Astrocyte of the spinal cord (primary cell): ENCODE data around the gene OSGIN1.

ENCODE experiments used
- DNase-seq: peaks from one replicate; pipeline ENCODE4 v3.0.0; 2011; ENCODE audit warnings: low read depth, low spot score
- H3K4me3 ChIP-seq: 2 replicates; pipeline ENCODE4 v1.5.1; 2011; ENCODE audit warnings: low read depth, mild to moderate bottlenecking, low read length, moderate library complexity
- CTCF ChIP-seq: IDR thresholded peaks from 2 replicates; pipeline ENCODE4 v1.5.1; 2012; ENCODE audit warnings: low read depth, mild to moderate bottlenecking, low read length, inconsistent platforms
- in situ Hi-C: cut with HindIII; loops from 2 replicates; pipeline ENCODE4 v1.10.0; 2017; ENCODE audit warnings: low sequenced_read_pairs

OSGIN1 gene

GRCh38 chr16:83958846-83959565, 6.0 kb downstream of the OSGIN1 start:
- in situ Hi-C loops, result no loop called here

GRCh38 chr16:83959656-83960434, 6.8 kb downstream of the OSGIN1 start:
- no peak for TF ChIP-seq CTCF
- in situ Hi-C loops, result no loop called here
- no peak for DNase-seq
- H3K4me3 ChIP-seq, result no peak overlapping the region

More at GRCh38 chr16:83958846-83959565, 6.0 kb downstream of the OSGIN1 start:
- no peak for DNase-seq
- TF ChIP-seq CTCF, result no peak
- no peak overlapping the region for H3K4me3 ChIP-seq

DNA sequence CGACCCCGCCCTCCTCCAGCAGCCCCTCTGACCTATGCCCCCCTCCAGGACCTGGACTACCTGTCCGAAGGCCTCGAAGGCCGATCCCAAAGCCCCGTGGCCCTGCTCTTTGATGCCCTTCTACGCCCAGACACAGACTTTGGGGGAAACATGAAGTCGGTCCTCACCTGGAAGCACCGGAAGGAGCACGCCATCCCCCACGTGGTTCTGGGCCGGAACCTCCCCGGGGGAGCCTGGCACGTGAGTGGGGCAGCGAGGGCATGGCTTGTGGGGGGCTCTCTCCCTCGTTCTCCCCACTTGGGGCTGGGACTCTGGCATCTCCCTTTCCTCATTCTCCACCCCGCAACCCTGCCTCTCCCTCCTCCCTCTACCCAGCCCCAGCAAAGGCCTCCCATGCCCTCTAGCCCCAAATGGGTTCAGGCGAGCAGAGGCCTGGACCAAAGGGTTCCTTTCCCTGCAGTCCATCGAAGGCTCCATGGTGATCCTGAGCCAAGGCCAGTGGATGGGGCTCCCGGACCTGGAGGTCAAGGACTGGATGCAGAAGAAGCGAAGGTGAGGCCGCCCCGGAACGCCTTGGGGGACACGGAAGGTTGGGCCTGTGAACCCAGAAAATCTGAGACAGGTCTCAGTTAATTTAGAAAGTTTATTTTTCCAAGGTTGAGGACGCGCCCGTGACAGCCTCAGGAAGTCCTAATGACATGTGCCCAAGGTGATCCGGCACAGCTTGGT, 7.6 kb downstream of the OSGIN1 start:
- in situ Hi-C loops, result no loop called here
- no peak overlapping the region for H3K4me3 ChIP-seq
- no peak for DNase-seq
- no peak for TF ChIP-seq CTCF

- in situ Hi-C loops, result no loop called here
- DNase-seq, result no peak
- H3K4me3 ChIP-seq, result no peak overlapping the region
- TF ChIP-seq CTCF, result no peak
Measured at GRCh38 chr16:83961591-83961990, 8.6 kb downstream of the OSGIN1 start.

DNA sequence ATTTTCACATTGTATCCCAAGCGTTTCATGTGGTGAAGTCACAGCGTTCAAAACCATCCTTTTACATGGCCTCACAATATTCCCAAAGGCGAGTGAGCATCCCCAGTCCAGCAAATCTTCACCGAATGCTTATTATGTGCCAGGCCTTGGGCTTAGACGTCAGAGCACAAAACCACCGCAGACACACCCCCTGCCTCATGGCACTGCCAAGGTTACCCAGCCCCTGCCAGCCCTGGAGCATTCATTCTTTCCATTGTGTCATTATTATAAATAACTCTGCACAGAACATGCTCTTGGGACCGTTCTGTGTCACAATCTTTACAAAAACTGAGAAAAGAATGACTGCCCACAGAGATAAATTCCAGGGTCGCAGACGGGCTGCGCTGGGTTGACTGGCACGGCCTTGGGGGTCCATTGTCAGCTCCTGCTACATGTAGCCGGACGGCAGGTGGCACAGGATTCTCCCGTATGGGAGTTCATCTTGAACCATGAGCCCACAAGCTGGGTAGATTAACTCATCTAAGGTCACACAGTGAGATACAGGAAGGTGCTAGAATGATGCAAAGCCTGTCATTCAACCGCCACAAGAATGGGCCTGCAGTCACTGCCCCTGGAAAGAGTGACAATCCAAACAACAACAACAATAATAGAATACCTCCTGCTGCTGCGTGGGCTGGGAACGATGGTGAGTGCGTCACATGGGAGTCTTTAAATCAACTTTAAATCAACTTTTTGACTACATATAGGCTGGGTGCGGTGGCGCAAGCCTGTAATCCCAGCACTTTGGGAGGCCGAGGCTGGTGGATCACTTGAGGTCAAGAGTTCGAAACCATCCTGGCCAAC, 10.5 kb downstream of the OSGIN1 start:
- no peak overlapping the region for H3K4me3 ChIP-seq
- no peak for DNase-seq
- in situ Hi-C loops, result no loop called here
- no peak for TF ChIP-seq CTCF
